Right ventricle myocardium superior (tissue), 1 donor: ENCODE measurements around the gene JTB. TPM values are rescaled to one million over a fixed set of nuclear protein-coding genes. Genes with fewer than 3 reads are reported as not detected.

Experiments
- ATAC-seq: fragments of 200-7000 bp; cut with Tn5 transposase; one replicate; pipeline ENCODE4 v1.9.1; 2020; ENCODE audit warnings: mild to moderate bottlenecking; ENCODE audit not compliant: poor library complexity
- DNase-seq: peaks from one replicate; pipeline ENCODE4 v3.0.0-alpha.2; 2020
- intact Hi-C: fragments of 100-400 bp; cut with DNase I; formaldehyde crosslinking; loops from one replicate; pipeline ENCODE4 v1.11.2; 2022
- total RNA-seq: library from RNA; stranded (reverse); fragmentation: NEBNext Ultra II Directional; extraction: Animal tissue kit (Norgen Biotek cat#: 25700); gene quantifications from one replicate; pipeline ENCODE4 v1.2.1, GENCODE V29; 2021
- donor health status: DM: no; HTN: yes; CAD: no; lungs with severe emphysema.

Gene JTB
- total RNA-seq, 1 donor from 2014 or later, result 69.6 TPM

DNA sequence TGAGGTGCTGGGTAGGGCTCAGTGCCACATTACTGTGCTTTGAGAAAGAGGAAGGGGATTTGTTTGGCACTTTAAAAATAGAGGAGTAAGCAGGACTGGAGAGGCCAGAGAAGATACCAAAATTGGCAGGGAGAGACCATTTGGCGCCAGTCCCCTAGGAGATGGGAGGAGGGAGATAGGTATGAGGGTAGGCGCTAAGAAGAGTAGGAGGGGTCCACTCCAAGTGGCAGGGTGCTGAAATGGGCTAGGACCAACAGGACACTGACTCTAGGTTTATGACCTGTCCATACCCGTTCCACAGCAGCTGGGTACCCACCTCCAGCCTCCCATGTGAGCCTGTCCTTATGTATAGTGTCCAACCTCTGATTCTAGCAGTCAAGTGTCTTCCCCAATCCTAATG lies 18.0 kb downstream of the JTB start:
- intact Hi-C loops, result no loop called here
- DNase-seq, result no peak
- ATAC-seq, result no peak

DNA sequence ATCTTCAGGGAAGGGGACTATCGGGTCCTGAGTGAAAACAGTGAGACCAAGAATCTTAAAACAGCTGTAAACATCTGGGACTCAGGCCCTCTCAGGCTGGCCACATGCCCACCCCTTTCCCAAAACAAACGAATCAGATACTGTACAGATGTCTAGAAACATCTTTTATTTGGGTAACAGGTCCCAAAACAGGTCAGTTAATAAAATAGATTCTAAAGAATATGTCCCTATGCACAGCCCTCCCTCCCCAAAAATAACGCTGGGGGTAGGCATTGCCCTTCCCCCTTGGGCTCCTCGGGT lies 18.6 kb downstream of the JTB start:
- DNase-seq (no peak), ATAC-seq (no peak)
- intact Hi-C loops, result no loop called here

DNA sequence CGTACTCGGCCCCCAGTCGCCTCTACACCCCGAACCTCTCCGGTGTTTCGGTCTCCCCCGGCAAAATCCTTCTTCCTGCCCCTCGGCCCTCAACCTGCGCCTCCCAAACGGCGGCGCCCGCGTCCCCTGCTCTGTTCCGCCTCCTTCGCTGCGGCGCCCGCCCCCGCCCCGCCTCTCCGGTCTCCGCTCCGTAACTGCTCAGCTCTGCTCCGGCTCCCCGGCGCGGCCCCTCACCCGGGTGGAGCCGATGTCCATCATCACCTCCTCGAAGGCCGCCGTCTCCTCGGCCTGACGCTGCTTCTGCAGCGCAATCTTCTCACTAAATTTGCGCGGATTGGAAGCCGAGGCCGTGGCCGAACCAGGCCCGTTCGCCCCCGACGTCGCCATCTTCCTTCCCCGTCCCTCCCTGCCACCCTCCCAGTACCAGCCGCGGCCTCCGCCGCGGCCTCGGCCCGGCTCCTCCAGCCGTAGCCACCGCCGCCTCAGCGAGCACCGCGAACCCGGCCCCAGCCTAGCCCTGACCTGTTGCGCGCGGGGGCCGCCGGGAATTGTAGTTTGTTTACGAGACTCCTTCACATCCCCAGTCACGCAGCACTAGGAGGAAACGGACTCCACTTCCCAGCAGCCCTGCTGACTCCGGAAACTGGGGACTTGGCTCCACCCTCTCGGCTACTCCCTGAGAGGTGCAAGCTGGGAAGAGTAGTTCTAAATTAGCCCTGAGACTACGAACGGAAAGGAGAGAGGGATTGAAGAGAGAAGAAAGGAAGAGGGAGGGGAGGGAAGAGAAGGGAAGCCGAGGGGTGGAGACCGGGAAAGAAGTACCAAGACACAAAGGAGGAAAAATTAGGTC lies 19.1 kb downstream of the JTB start, which contains the start of gene CRTC2:
Gene CRTC2 (minus strand): TSS at position 502 of the 850 bp plus-strand sequence. CDS start 115 bp downstream, at position 387.
- intact Hi-C loops, result no loop called here
- ATAC-seq, result peak; percentile 90
- DNase-seq, result peak; percentile 100

DNA sequence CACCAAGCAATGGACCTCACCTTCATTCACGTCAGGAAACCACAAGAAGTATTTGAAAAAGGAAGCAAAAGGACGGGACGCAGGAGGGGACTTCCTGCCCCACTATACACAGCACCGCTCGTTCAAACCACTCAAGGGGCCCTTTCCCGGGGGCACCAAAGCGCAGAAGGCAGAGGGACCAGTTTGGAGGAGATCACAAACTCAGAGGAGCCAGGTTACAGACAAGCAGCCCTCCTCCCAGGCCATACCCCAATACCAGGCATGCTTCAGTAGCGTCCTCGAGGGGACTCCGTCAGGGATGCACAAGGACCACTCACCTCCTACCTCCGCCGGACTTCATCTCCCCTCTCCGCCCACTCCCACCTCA lies 19.7 kb downstream of the JTB start:
- intact Hi-C loops, result no loop called here
- ATAC-seq (peak; percentile 0), DNase-seq (no peak)

GRCh38 chr1:153956997-153957715 lies 20.3 kb downstream of the JTB start:
- ATAC-seq, result no peak
- intact Hi-C loops, result no loop called here
- no peak for DNase-seq

- ATAC-seq, result no peak
- no peak for DNase-seq
- intact Hi-C loops, result no loop called here
These were observed 22.6 kb downstream of the JTB start for GRCh38 chr1:153954826-153955225.

DNA sequence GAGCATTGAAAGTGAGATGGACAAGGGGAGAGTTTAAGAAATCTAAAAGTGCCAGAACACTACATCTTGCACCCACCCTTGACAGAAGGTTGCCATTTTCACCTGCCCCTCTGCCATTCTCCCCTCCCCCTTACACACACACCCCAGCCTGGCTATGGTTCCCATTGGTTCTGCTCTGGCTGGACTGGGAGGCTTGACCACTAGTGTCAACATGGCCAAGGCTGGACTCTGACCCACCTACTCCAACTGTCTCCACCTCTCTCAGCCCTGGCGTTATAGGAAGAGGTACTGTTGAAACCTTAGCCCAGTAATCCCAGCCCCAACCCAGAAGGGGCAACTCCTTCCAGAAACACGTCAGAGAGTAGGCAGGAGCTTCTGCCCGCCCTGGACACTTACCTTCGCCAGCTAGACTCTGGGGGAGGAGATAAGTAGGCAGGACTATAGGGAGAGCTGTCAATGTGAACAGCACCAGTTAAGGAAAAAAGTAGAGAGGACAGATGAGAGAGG lies 23.6 kb downstream of the JTB start:
- ATAC-seq (no peak), DNase-seq (no peak)
- intact Hi-C loops, result no loop called here

DNA sequence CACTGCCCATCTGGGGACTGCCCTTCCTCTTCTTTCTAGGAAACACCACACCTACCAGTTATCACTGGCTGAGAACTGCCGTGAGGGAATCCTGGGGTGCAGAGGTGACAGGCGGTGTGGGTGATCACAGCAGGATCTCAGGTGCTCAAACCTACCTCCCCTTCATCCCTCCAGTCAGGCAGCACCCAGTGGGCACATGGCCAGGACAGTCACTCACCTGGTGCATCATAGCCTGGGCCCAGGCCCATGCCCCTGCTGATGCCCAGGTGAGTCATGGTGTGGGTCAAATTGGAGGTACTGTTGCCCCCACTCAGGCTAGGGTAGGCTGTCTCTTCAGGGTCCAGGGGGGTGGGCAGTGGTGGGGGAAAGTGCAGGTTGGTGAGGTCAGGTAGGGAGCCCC lies 25.7 kb downstream of the JTB start:
- ATAC-seq (no peak), DNase-seq (no peak)
- intact Hi-C loops, result no loop called here

DNA sequence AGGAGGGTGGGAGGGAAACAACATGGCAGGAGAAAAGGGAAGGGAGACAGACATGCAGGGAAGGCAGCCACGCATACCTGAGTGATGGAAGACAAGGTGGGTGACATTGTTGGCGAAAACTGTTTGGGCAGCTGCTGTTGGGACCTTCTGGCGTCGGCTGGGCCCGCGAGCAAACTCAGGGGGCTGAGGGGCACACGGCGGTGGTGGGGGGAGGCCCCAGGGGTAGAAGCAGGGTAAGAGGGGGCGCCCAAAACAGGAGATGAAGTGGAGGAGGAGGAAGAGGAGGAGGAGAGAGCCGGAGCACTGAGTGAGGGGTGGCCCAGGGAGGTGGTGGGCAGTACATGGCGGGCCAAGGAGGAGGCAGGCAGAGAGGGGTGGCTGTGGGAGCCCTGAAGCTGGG lies 26.3 kb downstream of the JTB start:
- DNase-seq (peak; percentile 15), ATAC-seq (no peak)
- intact Hi-C loops, result no loop called here

DNA sequence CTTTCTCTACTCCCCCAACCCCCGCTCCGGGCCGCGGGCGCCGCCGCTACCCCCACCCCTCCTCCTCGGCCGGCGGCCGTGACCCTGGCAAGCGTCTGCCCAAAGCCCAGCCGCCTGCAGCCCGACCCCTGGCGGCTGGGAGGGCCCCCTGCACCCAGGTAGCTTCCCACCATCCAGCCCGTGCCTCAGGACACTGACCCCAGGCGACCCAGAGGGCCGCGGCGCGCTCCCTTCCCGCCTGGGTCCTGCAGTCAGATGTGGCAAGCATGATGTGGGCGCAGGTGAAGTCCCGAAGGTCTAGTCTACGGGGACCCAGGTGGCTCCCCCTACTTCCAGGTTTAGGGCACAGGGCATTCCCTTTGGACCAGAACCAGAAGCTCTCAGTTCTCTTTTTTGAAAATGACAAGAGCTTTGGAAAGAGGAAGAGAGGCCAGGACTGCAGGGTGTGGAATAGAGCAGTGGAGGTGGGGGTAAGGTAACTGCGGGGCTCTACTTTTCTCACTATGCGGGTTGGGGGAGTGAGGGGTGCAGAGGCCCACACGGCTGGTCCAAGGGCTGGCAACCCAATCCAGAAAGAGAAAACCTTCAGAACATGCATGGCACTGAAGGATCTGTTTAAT lies 30.7 kb downstream of the JTB start, which contains the start of gene DENND4B:
Gene DENND4B (minus strand): TSS at position 97 of the 620 bp plus-strand sequence. CDS start 2,344 bp downstream, outside the sequence.
- intact Hi-C loops, result loop anchor here (5.0 kb wide), 1 partner anchor 149 kb away; no protein-coding TSS in a partner anchor
- ATAC-seq (peak; percentile 82), DNase-seq (peak; percentile 89)

DNA sequence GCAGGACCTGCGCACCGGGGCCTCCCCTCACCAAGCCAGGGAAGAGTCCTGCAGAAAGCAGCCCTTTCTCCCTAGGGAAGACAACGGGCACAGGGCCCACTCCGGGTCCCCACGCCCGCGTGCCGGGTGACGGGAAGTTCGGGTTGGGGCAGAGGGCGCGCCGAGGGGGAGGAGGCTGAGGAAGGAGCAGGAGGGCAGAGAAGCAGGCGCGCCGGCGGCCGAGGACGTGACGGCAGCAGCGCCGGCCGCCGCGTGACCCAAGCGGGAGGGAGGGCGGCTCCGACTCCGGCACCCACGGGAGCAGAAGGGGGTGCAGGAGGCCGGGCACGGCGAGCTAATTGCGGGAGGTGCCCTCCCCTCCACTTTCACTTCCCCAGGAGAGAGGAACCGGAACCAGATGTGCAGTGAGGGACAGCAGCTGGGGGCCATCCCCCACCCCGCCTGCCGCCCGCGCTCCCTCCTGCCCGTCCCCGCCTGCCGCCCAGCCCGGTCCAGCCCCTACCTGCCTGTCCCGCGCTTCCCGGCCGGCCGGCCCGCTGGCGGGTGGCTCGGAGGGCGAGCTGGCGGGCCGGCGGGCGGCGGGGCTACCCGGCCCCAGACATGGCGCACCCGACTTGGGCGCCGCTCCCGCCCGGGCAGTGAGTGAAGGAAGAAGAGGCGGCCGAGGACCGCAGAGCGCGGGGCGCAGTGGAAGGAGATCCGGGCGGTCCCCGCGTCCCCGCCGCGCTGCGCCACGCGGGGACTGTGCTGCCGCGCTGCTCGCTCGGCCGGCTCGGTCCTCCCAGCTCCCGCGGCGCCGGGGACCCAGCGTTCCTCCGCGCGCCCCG lies 31.5 kb downstream of the JTB start:
- intact Hi-C loops, result loop anchor here (5.0 kb wide), 1 partner anchor 149 kb away; no protein-coding TSS in a partner anchor
- DNase-seq, result peak; percentile 94
- peak; percentile 87 for ATAC-seq

GRCh38 chr1:153945131-153945794 lies 32.2 kb downstream of the JTB start:
- DNase-seq (peak; percentile 81), ATAC-seq (peak; percentile 58)
- intact Hi-C loops, result loop anchor here (5.0 kb wide), 1 partner anchor 148 kb away; no protein-coding TSS in a partner anchor

- intact Hi-C loops, result loop anchor here (5.0 kb wide), 1 partner anchor 147 kb away; no protein-coding TSS in a partner anchor
- ATAC-seq (no peak), DNase-seq (no peak)
These were observed 32.7 kb downstream of the JTB start for GRCh38 chr1:153944827-153945117.

GRCh38 chr1:153944005-153944826 lies 33.3 kb downstream of the JTB start:
- ATAC-seq, result no peak

GRCh38 chr1:153942766-153943549 lies 34.5 kb downstream of the JTB start:
- intact Hi-C loops, result no loop called here
- DNase-seq, result no peak
- ATAC-seq, result no peak

More at GRCh38 chr1:153944005-153944826, 33.3 kb downstream of the JTB start:
- intact Hi-C loops, result no loop called here
- DNase-seq, result no peak
